H1 (cell line): ENCODE data around the gene EME2. TPM values are rescaled to one million over a fixed set of nuclear protein-coding genes. Genes with fewer than 3 reads are reported as not detected.

Source experiments
- CBX5 ChIP-seq: fragments of 300-800, 300-1000 bp; sonication (generic); IDR thresholded peaks from 2 replicates; pipeline ENCODE4 v1.7.1; 2016; ENCODE audit warnings: antibody characterized with exemption, low read length, low read depth
- polyA plus RNA-seq, 7 experiments: library from polyadenylated mRNA; depleted of rRNA in 3 of 7; stranded (reverse) in 5 of 7; unstranded in 2 of 7; fragments of >200 nt in 5 of 7; fragments of 200-250 nt in 2 of 7; gene quantifications; 1 replicate in 5 of 7; 2 replicates in 1 of 7; 4 replicates in 1 of 7; pipeline versions ENCODE4 v1.2.1 to v1.2.3, GENCODE V29; 2011 to 2013; ENCODE audit warnings: missing spikeins in 2 of 7, mixed read lengths in 2 of 7
- total RNA-seq: library from RNA; stranded (reverse); fragmentation: NEBNext Ultra II Directional; extraction: Animal tissue kit (Norgen Biotek cat#: 25700); gene quantifications from 2 replicates; pipeline ENCODE4 v1.2.1, GENCODE V29; 2021

EME2 gene
- total and polyA plus RNA-seq, 2 of the 8 experiments (the other 6 are each of a cell fraction or from before 2014, with no cell fraction given) = 13.1 to 19.7 TPM

GRCh38 chr16:1800701-1801100, 28.1 kb downstream of the EME2 start (continued):
- no peak for TF ChIP-seq CBX5
